Measurements from ENCODE around the gene TEKT1. TPM values are rescaled to one million over a fixed set of nuclear protein-coding genes. Genes with fewer than 3 reads are reported as not detected.
"Not testable (repeated sequence)": the region's sequence is repeated elsewhere in the genome, so short reads cannot be mapped to it uniquely, and the experiment has no call there.

Gene TEKT1
- polyA plus RNA-seq, 1 experiment: not detected

- DNase-seq (ENCODE audit: low read depth, low spot score): no peak
- ChIA-PET CTCF (interaction anchor here (0.8 kb wide), 1 partner anchor 13 kb away, joined by 4 read pairs; no protein-coding TSS in a partner anchor), POLR2A (no interaction called here)
- TF ChIP-seq, protein P1, sequence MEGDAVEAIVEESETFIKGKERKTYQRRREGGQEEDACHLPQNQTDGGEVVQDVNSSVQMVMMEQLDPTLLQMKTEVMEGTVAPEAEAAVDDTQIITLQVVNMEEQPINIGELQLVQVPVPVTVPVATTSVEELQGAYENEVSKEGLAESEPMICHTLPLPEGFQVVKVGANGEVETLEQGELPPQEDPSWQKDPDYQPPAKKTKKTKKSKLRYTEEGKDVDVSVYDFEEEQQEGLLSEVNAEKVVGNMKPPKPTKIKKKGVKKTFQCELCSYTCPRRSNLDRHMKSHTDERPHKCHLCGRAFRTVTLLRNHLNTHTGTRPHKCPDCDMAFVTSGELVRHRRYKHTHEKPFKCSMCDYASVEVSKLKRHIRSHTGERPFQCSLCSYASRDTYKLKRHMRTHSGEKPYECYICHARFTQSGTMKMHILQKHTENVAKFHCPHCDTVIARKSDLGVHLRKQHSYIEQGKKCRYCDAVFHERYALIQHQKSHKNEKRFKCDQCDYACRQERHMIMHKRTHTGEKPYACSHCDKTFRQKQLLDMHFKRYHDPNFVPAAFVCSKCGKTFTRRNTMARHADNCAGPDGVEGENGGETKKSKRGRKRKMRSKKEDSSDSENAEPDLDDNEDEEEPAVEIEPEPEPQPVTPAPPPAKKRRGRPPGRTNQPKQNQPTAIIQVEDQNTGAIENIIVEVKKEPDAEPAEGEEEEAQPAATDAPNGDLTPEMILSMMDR (IDR thresholded peaks at IDR 0.05; ENCODE audit: low read depth, low read length): no peak
- peaks cover 16% of the 10 kb centered on the region for H3K27me3 ChIP-seq (ENCODE audit: control insufficient read depth, insufficient read depth, low read length)
- H3K4me3 ChIP-seq (ENCODE audit: low read depth, low read length): no peak overlapping the region
- H3K9me3 ChIP-seq (ENCODE audit: control insufficient read depth, insufficient read depth, low read length): no peaks in the 10 kb centered on the region
- H3K27ac ChIP-seq (ENCODE audit: low read depth, low read length): no peak overlapping the region
Measured at GRCh38 chr17:6830383-6830986, 1.0 kb downstream of the TEKT1 start.

GRCh38 chr17:6823011-6823442 is 8.5 kb downstream of the TEKT1 start:
- no peak overlapping the region for H3K27ac ChIP-seq (ENCODE audit: low read depth, low read length)
- CTCF ChIA-PET: interaction anchor here (0.6 to 1.8 kb wide), 2 partner anchors 19 to 20 kb away, joined by 3 to 5 read pairs; no protein-coding TSS in a partner anchor
- DNase-seq (ENCODE audit: low read depth, low spot score): no peak
- POLR2A ChIA-PET: no interaction called here
- H3K27me3 ChIP-seq (ENCODE audit: control insufficient read depth, insufficient read depth, low read length): peaks cover 2% of the 10 kb centered on the region
- TF ChIP-seq, protein P1 (IDR thresholded peaks at IDR 0.05; ENCODE audit: low read depth, low read length): no peak
- no peaks in the 10 kb centered on the region for H3K9me3 ChIP-seq (ENCODE audit: control insufficient read depth, insufficient read depth, low read length)
- no peak overlapping the region for H3K4me3 ChIP-seq (ENCODE audit: low read depth, low read length)

- H3K4me3 ChIP-seq (ENCODE audit: low read depth, low read length): no peak overlapping the region
- ChIA-PET POLR2A (no interaction called here), CTCF (no interaction called here)
- no peak for DNase-seq (ENCODE audit: low read depth, low spot score)
- H3K27ac ChIP-seq (ENCODE audit: low read depth, low read length): no peak overlapping the region
- H3K9me3 ChIP-seq (ENCODE audit: control insufficient read depth, insufficient read depth, low read length): no peaks in the 10 kb centered on the region
- peaks cover 2% of the 10 kb centered on the region for H3K27me3 ChIP-seq (ENCODE audit: control insufficient read depth, insufficient read depth, low read length)
- TF ChIP-seq, protein P1 (IDR thresholded peaks at IDR 0.05; ENCODE audit: low read depth, low read length): no peak
Measured at GRCh38 chr17:6818938-6819337, 12.6 kb downstream of the TEKT1 start.

GRCh38 chr17:6816368-6816767 is 15.2 kb downstream of the TEKT1 start:
- POLR2A ChIA-PET; H3K4me3 ChIP-seq (ENCODE audit: low read depth, low read length); CTCF ChIA-PET: not testable (repeated sequence)

GRCh38 chr17:6815775-6816174 is 15.8 kb downstream of the TEKT1 start:
- ChIA-PET CTCF (no interaction called here), POLR2A (no interaction called here)
- no peak for DNase-seq (ENCODE audit: low read depth, low spot score)
- H3K9me3 ChIP-seq (ENCODE audit: control insufficient read depth, insufficient read depth, low read length): no peaks in the 10 kb centered on the region
- TF ChIP-seq, protein P1 (IDR thresholded peaks at IDR 0.05; ENCODE audit: low read depth, low read length): no peak
- peaks cover 7% of the 10 kb centered on the region for H3K27me3 ChIP-seq (ENCODE audit: control insufficient read depth, insufficient read depth, low read length)
- H3K27ac ChIP-seq (ENCODE audit: low read depth, low read length): no peak overlapping the region
- no peak overlapping the region for H3K4me3 ChIP-seq (ENCODE audit: low read depth, low read length)

More at GRCh38 chr17:6816368-6816767, 15.2 kb downstream of the TEKT1 start:
- DNase-seq (ENCODE audit: low read depth, low spot score); H3K27me3 ChIP-seq (ENCODE audit: control insufficient read depth, insufficient read depth, low read length); H3K9me3 ChIP-seq (ENCODE audit: control insufficient read depth, insufficient read depth, low read length); H3K27ac ChIP-seq (ENCODE audit: low read depth, low read length): not testable (repeated sequence)

All from AG04450 (cell line).